Muscle layer of duodenum (tissue), 2 donors: ENCODE measurements around the gene HOTAIR.

ENCODE experiments used
- H3K27ac ChIP-seq: one replicate; pipeline ENCODE4 v1.7.0; 2013; ENCODE audit warnings: mild to moderate bottlenecking, low read length
- H3K27me3 ChIP-seq: one replicate; pipeline ENCODE4 v1.7.0; 2013; ENCODE audit warnings: low read depth, mild to moderate bottlenecking, control low read depth, low read length
- H3K36me3 ChIP-seq, 2 donors: one replicate each; pipeline ENCODE4 v1.7.0; 2013; ENCODE audit warnings: low read length in 2 of 2, control low read depth in 1 of 2, mild to moderate bottlenecking in 1 of 2; ENCODE audit not compliant: insufficient read depth in 2 of 2, control insufficient read depth in 1 of 2
- H3K4me1 ChIP-seq, 2 donors: one replicate each; pipeline ENCODE4 v1.7.0; 2013; ENCODE audit warnings: low read length in 2 of 2, mild to moderate bottlenecking in 2 of 2, control low read depth in 1 of 2, moderate library complexity in 1 of 2; ENCODE audit not compliant: insufficient read depth in 2 of 2, control insufficient read depth in 1 of 2
- H3K4me3 ChIP-seq, 2 donors: one replicate each; pipeline ENCODE4 v1.7.0; 2013; ENCODE audit warnings: low read length in 2 of 2, low read depth in 1 of 2, mild to moderate bottlenecking in 1 of 2
- H3K9me3 ChIP-seq, 2 donors: one replicate each; pipeline ENCODE4 v1.7.0; 2013; ENCODE audit warnings: low read length in 2 of 2, control low read depth in 1 of 2, mild to moderate bottlenecking in 1 of 2; ENCODE audit not compliant: control insufficient read depth in 1 of 2
- donor health status: healthy.

HOTAIR gene

DNA sequence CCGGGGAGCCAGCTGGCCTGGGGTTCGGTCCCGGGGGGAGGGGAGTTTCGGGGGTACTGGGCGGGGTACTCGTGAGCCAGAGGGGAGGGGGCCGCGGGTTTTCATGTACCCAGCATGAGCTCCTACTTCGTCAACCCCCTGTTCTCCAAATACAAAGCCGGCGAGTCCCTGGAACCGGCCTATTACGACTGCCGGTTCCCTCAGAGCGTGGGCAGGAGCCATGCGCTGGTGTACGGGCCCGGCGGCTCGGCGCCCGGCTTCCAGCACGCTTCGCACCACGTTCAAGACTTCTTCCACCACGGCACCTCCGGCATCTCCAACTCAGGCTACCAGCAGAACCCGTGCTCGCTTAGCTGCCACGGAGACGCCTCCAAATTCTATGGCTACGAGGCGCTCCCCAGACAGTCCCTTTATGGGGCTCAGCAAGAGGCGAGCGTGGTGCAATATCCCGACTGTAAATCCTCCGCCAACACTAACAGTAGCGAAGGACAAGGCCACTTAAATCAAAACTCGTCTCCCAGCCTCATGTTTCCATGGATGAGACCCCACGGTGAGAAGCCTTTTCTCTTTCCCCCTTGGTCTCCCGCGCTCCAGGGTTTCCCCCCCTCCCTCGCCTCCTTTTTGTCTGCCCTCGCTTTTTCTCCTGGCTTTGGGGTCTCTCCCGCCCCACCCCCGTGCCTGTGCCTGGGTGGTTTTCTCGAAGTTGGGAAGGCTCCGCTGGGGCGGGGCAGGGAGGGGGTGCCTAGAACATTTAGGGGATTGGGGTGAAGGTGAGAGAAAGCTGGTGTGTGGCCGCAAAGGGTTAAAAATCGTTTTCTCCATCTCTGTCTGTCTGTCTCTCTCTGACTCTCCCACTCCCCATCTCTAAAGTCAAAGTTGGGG, 34.7 kb upstream of the HOTAIR start:
- Histone ChIP-seq H3K27ac (no peak overlapping the region), H3K36me3 (no peaks in the 10 kb centered on the region), H3K27me3 (peaks cover 89% of the 10 kb centered on the region), H3K4me3 (peak overlapping the region in 1 of 2 donors; percentile 47), H3K9me3 (no peaks in the 10 kb centered on the region), H3K4me1 (peaks cover 0 to 20% of the 10 kb centered on the region in 2 donors)

DNA sequence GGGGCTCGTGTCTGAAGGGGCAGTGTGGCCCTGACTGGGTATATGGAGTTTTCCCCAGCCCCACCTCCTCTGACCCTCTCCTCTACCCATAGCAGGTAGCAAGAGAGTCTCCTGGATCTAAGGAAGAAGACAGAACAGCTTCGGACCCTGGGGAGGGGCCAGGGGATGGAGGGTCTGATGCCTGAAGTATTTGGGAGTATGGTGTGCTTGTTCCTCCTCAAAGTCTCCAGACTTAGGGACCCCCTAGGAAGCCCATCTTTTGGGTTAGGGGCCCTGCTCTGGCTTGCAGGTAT, 33.5 kb upstream of the HOTAIR start:
- Histone ChIP-seq H3K27me3 (peaks cover 87% of the 10 kb centered on the region), H3K36me3 (no peaks in the 10 kb centered on the region), H3K27ac (no peak overlapping the region), H3K4me1 (peaks cover 0 to 17% of the 10 kb centered on the region in 2 donors), H3K9me3 (no peaks in the 10 kb centered on the region), H3K4me3 (no peak overlapping the region)

DNA sequence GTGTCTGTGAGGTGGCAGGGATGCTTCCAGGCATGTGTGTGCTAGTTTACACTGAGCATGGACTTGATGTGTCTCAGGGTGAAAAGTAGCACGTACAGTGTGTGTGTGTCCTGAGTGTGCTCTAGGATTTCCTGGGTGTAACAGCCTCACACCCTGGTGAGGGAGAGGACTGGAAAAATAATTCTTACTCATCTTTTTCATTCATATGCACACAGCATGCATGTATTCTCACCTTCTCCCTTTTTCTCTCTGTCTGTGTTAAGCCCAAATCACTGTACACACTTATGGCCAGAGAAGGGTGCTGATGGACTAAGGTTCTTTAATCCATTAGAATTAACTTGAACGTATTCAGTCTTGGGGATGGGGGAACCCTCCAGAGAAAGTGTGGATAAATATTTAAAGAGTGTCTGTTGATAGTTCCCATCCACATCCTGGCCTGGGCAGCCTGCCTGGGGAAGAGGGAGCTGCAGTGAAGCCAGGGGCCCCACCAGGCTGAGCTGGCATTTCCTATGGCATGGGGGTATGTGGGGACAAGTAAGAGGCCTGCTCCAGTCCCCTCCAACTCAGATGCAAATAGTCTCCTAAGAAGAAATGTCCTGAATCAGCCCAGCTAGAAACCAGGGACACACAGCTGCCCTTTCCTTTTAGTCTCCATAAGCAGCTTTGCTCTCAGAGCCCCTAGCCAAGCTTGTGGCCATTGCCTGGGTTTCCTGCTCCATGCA, 32.9 kb upstream of the HOTAIR start:
- Histone ChIP-seq H3K4me1 (peaks cover 0 to 17% of the 10 kb centered on the region in 2 donors), H3K27ac (no peak overlapping the region), H3K36me3 (no peaks in the 10 kb centered on the region), H3K4me3 (no peak overlapping the region), H3K9me3 (no peaks in the 10 kb centered on the region), H3K27me3 (peaks cover 87% of the 10 kb centered on the region)

DNA sequence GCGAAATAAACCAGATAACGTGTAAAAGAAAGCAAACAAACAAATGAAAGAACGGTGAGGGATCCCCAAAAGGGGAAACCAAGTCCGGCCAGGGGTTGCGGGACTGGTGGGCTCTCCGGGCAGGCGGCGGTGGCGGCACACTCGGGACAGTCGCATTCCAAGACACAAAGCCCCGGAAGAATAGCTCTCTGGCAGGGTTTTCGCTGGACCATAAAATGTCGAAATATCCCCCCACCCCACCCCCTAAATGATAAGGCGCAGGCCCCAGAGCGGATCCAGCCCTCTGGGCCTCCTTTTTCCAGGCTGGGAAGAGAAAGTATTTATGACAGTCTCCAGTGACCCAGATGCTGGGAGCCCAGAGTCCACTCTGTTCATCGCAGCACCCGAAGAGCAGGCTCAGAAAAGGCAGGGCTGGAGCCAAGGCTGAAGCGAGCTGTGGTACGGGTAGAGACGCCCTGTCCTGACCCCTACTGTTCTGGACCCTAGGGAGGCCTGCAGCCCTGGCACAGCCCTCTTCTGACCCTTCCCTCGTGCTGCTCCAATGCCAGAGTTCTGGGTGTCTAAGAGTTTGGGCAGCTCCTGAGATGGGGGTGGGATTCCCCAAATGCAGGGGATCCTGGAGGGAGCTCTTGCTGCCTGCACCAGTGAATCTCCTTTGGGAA, 31.9 kb upstream of the HOTAIR start:
- no peaks in the 10 kb centered on the region for H3K9me3 ChIP-seq
- peaks cover 92% of the 10 kb centered on the region for H3K27me3 ChIP-seq
- H3K4me1 ChIP-seq: peaks cover 0 to 17% of the 10 kb centered on the region in 2 donors
- peak overlapping the region in 1 of 2 donors; percentile 47 for H3K4me3 ChIP-seq
- no peak overlapping the region for H3K27ac ChIP-seq
- no peaks in the 10 kb centered on the region for H3K36me3 ChIP-seq

DNA sequence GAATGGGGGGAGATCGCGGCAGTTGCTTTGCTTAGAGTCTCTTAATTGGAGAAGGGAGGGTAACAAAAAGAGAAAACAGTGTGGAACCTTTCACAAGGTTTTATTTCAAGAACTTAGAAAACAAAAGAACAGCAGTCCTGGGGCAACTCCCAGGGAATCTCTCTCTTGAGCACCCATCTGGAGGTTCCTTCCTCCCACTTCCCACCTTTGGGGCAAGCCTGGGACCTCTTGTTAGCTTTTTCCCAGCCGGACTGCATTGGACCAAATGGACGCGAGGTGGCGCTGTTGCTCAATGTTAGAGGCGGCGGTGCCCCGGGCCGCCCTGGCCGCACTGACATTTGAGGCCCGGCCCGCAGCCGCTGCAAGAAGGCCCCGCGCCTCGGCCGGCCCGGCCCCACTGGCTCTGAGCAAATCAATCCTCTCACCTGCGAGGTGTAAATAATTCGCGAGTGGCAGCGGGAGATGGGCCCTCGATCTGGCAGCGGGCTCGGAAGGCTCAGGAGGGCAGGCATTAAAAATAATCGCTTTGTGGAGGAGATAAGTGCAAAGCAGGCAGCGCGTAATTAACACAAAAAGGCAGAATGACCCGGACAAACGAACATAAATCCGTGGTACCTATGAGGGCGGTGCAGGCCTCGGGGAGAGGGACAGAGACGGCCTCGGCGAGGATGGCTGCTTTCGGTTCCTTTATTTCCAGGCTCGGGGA, 31.3 kb upstream of the HOTAIR start:
- H3K36me3 ChIP-seq: no peaks in the 10 kb centered on the region
- no peaks in the 10 kb centered on the region for H3K9me3 ChIP-seq
- peak overlapping the region in 1 of 2 donors; percentile 47 for H3K4me3 ChIP-seq
- peaks cover 0 to 17% of the 10 kb centered on the region in 2 donors for H3K4me1 ChIP-seq
- H3K27ac ChIP-seq: no peak overlapping the region
- peaks cover 93% of the 10 kb centered on the region for H3K27me3 ChIP-seq

DNA sequence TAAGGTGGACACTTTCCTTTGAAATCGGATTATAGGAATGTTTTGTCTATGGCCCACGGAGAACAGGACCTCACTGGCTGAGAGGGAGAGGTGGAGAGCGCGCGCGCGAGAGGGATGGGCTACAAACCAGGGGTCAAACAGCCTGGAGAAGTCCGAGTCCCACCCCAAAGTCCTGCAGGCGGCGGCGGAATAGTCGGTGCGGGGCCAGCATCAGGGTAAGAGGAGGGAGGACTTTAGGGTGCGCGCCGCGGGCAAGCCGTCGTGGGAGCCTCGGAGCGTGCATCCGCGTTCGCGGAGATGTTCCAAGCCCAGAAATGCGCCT, 30.7 kb upstream of the HOTAIR start:
- Histone ChIP-seq H3K4me1 (peaks cover 0 to 19% of the 10 kb centered on the region in 2 donors), H3K36me3 (no peaks in the 10 kb centered on the region), H3K27ac (no peak overlapping the region), H3K9me3 (no peaks in the 10 kb centered on the region), H3K4me3 (no peak overlapping the region), H3K27me3 (peaks cover 93% of the 10 kb centered on the region)

DNA sequence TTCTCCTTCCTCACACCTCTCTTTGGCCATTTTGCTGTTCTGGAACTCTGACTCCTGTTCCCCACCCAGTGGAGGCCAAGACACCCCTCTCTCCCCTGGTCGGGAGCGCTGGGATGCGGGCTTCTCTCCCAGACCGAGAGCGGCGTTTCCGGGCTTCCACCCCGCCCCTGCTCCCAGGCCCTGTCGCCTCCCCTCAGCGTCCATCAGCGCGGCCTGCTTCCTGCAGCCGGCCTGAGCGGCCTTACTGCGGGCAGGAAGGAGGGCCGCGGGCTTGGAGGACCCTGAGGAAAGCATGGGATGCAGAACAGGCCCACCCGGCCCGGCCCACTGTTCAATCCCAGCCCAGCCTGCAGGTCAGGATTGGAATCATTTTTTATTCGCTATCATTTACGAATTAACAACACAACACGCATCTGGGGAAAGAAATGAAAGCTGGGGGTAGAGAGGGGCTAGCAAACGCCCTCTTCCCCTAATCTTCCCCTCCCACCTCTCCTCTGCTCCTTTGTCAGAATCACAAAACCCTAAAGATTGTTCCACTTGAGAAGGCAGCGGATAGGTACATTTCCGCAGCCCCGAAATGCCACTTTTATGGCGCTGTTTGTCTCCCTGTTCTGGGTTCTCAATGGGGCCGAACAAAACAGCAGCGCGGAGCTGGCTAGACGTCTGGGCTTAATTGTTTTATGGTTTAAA, 30.2 kb upstream of the HOTAIR start:
- Histone ChIP-seq H3K4me3 (no peak overlapping the region), H3K4me1 (peaks cover 0 to 24% of the 10 kb centered on the region in 2 donors), H3K9me3 (no peaks in the 10 kb centered on the region), H3K36me3 (no peaks in the 10 kb centered on the region), H3K27ac (no peak overlapping the region), H3K27me3 (peaks cover 93% of the 10 kb centered on the region)

DNA sequence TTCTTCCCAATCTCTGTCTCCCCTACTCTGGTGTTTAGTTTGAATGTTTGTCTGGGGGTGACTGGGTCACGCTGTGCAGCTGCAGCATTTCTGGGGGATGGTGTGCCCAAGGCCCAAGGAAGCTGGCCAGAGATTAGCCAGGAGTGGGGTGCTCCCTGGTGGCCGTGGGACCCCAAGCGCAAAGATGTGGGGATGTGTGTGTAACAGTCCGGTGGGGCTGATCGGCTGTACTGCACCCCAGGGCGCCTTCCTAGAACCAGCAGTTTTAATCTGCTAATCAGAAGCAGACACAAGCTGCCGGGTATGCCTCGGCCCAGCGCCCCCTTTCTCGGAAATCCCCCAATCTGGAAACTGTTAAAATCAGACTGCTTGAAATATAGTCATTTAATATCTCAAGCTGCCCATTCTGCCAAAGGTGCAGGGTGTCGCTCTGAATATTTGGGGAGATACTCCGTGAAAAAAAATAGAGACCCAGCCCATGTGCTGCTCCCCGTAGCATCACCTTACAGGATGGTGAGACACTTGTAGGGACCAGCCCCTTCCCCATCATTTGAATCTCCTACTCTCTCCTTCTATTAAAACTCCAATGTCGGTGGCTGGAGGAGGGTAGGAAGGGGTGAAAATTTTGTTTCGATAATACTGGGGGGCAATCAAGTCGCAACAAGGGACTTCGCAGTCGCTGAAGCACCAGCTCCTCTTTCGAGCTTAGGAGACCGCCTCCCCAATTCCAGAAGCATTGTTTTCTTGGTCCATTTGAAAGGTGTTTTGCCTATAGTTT, 29.5 kb upstream of the HOTAIR start:
- Histone ChIP-seq H3K27me3 (peaks cover 92% of the 10 kb centered on the region), H3K27ac (no peak overlapping the region), H3K9me3 (no peaks in the 10 kb centered on the region), H3K36me3 (peaks cover 0 to 3% of the 10 kb centered on the region in 2 donors), H3K4me3 (no peak overlapping the region), H3K4me1 (peaks cover 0 to 23% of the 10 kb centered on the region in 2 donors)

DNA sequence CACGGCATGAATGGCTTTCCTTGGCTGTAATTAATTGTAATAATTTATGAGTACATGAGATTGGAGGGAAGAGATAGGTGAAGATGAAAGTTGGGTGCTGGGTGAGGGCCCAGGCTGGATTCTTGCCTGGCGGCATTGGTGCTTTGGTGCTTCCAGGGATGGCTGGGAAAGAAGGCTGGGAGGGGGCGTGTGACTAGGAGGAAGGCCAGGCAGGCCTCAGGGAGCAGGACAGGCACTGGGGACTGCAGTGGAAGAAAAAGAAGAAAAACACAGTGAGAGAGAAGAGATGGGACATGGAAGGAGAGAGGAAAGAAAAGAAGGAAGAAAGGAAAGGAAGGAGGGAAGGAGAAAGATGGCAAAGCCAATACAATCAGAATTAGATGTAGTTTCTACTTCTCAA, 28.9 kb upstream of the HOTAIR start:
- Histone ChIP-seq H3K27ac (no peak overlapping the region), H3K36me3 (peaks cover 0 to 3% of the 10 kb centered on the region in 2 donors), H3K9me3 (no peaks in the 10 kb centered on the region), H3K4me3 (no peak overlapping the region), H3K27me3 (peaks cover 94% of the 10 kb centered on the region), H3K4me1 (peaks cover 0 to 19% of the 10 kb centered on the region in 2 donors)

DNA sequence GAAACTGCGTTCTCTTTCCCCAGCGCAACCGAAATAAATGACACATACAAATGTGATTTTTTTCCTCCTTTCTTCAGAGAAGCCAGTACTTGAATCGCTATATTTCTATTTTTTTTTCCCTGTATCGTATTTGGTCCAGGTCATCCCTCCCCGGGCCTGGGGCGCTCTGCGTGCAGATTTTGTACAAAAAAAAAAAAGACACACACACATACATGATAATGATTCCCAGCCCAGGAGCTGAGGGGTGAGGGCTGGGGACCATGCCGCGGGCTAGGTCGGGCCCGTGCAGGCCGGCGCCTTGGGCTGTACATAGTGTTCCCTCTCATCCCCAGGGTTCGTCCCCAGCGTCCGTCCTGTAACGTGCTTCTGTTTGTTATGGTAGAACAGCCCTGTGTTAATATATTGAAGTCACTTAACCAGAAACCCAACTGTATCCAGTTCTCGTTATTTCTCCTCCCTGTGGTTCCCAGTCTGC, 28.2 kb upstream of the HOTAIR start:
- Histone ChIP-seq H3K27ac (no peak overlapping the region), H3K4me3 (no peak overlapping the region), H3K4me1 (peaks cover 0 to 19% of the 10 kb centered on the region in 2 donors), H3K9me3 (no peaks in the 10 kb centered on the region), H3K36me3 (peaks cover 0 to 3% of the 10 kb centered on the region in 2 donors), H3K27me3 (peaks cover 94% of the 10 kb centered on the region)
